Ascending aorta (tissue), 2 donors: ENCODE data around the gene C1QTNF5. TPM values are rescaled to one million over a fixed set of nuclear protein-coding genes. Genes with fewer than 3 reads are reported as not detected.

Experiments used
- DNase-seq, 2 donors: peaks; one replicate each; pipeline ENCODE4 v3.0.0-alpha.2; 2019; ENCODE audit warnings: low spot score in 2 of 2
- H3K27ac ChIP-seq, 2 donors: fragments of 200-600 bp; sonication (generic); one replicate each; pipeline ENCODE4 v1.5.1; 2016 to 2017; ENCODE audit warnings: mild to moderate bottlenecking in 1 of 2
- H3K27me3 ChIP-seq: fragments of 200-600 bp; sonication (generic); one replicate; pipeline ENCODE4 v1.5.1; 2017
- H3K36me3 ChIP-seq, 2 donors: fragments of 200-600 bp; sonication (generic); one replicate each; pipeline ENCODE4 v1.5.1; 2016
- H3K4me1 ChIP-seq, 2 donors: fragments of 200-600 bp; sonication (generic); one replicate each; pipeline ENCODE4 v1.5.1; 2016 to 2017; ENCODE audit warnings: mild to moderate bottlenecking in 1 of 2
- H3K4me3 ChIP-seq, 2 donors: fragments of 200-600 bp; sonication (generic); one replicate each; pipeline ENCODE4 v1.5.1; 2016 to 2017; ENCODE audit warnings: mild to moderate bottlenecking in 1 of 2
- H3K9me3 ChIP-seq, 2 donors: fragments of 200-600 bp; sonication (generic); one replicate each; pipeline ENCODE4 v1.5.1; 2016
- intact Hi-C: fragments of 100-400 bp; cut with DNase I; formaldehyde crosslinking; loops from one replicate; pipeline ENCODE4 v1.15.1; 2023
- total RNA-seq: library from RNA; depleted of rRNA; stranded (reverse); fragments of >200 nt; gene quantifications from one replicate; pipeline ENCODE4 v1.1.0, GENCODE V29; 2016
- TF ChIP-seq, protein P1 (sequence below), 3 experiments: fragments of 200-600 bp in 2 of 3; fragments of 450-650 bp in 1 of 3; sonication (generic) in 2 of 3; IDR thresholded peaks; one replicate each; pipeline ENCODE4 v1.5.1; 2016 to 2019; ENCODE audit warnings: antibody characterized with exemption in 3 of 3, mild to moderate bottlenecking in 1 of 3, moderate library complexity in 1 of 3

Gene C1QTNF5
- total RNA-seq, 1 donor from 2014 or later = 95.8 TPM

DNA sequence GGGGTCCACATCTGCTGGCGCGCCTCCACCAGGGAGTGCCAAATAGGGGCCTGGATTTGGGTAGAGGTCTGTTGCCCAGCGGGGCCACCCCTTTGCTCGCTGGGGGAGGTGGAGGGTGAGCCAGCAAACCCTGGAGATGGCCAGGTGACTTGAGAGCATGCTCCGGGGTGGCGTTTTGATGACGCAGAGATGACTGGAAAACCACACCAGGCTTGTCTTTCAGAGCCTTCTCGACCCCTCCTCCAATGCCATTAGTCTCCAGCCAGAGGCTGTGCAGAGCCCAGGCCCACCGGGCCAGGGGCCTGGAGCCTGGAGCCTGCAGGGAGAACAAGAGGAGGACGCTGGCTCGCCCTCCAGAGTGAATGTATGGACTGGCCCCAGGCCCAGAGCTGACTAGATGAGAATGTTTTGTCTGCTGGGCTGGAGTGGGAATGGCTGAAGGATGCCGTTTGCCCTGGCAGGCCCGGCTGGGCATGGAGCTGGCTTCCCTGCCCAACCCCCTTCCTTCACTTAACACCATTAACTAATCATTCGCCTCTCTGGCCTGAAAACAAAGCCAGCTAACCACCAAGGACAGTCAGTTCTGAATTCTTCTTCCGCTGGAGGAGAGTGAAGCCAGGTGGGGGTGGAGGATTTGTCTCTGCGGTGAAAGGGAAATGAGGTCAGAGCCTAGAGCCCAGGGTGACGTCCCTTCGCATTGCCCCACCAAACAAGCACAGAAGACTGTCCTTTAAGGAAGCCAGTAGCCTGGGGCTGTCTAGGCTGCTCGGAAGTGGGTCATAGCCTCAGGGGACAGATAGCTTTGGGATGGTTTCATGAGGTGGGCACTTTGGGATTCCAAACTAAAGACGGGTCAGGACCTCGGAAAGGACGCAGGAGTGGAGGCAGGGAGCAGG is 22.2 kb downstream of the C1QTNF5 start:
- TF ChIP-seq, protein P1, sequence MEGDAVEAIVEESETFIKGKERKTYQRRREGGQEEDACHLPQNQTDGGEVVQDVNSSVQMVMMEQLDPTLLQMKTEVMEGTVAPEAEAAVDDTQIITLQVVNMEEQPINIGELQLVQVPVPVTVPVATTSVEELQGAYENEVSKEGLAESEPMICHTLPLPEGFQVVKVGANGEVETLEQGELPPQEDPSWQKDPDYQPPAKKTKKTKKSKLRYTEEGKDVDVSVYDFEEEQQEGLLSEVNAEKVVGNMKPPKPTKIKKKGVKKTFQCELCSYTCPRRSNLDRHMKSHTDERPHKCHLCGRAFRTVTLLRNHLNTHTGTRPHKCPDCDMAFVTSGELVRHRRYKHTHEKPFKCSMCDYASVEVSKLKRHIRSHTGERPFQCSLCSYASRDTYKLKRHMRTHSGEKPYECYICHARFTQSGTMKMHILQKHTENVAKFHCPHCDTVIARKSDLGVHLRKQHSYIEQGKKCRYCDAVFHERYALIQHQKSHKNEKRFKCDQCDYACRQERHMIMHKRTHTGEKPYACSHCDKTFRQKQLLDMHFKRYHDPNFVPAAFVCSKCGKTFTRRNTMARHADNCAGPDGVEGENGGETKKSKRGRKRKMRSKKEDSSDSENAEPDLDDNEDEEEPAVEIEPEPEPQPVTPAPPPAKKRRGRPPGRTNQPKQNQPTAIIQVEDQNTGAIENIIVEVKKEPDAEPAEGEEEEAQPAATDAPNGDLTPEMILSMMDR (IDR thresholded peaks at IDR 0.05) = no peak
- peak overlapping the region in 1 of 2 donors; percentile 92 for H3K4me3 ChIP-seq
- no peaks in the 10 kb centered on the region for H3K27me3 ChIP-seq
- peak in 1 of 2 donors; percentile 87 for DNase-seq
- peak overlapping the region; percentile 98 to 99 for H3K27ac ChIP-seq
- no peaks in the 10 kb centered on the region for H3K9me3 ChIP-seq
- H3K4me1 ChIP-seq = peaks cover 20 to 59% of the 10 kb centered on the region in 2 donors
- intact Hi-C loops = loop anchor here (5.0 kb wide), 3 partner anchors 216 to 696 kb away; partner anchors contain the start of genes BCL9L and DPAGT1
- peaks cover 14 to 18% of the 10 kb centered on the region in 2 donors for H3K36me3 ChIP-seq

DNA sequence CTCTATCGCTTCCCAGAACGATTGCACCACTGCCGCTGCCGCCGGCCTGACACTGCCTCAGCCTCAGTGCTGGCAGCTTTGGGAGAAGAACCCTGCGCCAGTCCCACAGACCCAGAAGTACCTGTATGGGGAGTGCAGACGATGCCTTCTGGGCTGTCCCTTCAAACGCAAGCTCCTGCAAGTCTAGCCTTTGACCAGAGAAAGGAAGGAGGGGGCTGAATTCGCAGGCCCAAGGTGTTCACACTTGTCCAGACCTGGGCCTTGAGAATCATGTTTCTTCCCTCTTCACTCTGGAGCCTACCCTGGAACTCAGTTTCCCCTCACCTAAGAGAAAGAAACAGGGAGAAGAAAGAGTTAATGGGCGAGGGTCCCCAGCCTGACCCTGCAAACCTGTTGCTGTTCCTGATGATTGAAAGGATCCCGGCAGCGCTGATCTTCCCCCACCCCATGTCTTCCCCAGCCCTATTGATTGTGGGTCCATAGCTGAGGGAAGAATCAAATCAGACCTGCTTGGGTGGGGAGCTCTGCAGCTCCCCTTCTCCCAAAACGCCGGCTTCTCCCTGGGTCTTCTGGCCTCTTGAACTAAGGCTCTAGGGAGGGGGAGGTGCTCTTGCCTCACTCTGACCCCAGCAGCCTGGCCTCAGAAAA is 23.0 kb downstream of the C1QTNF5 start:
- Histone ChIP-seq H3K27me3 (no peaks in the 10 kb centered on the region), H3K4me3 (peak overlapping the region; percentile 80 to 92), H3K4me1 (peaks cover 20 to 66% of the 10 kb centered on the region in 2 donors), H3K36me3 (peaks cover 22 to 26% of the 10 kb centered on the region in 2 donors), H3K27ac (peak overlapping the region; percentile 98 to 99), H3K9me3 (no peaks in the 10 kb centered on the region)
- DNase-seq = no peak
- TF ChIP-seq, protein P1 (IDR thresholded peaks at IDR 0.05) = no peak
- intact Hi-C loops = loop anchor here (5.0 kb wide), 3 partner anchors 215 to 695 kb away; partner anchors contain the start of genes BCL9L and DPAGT1

DNA sequence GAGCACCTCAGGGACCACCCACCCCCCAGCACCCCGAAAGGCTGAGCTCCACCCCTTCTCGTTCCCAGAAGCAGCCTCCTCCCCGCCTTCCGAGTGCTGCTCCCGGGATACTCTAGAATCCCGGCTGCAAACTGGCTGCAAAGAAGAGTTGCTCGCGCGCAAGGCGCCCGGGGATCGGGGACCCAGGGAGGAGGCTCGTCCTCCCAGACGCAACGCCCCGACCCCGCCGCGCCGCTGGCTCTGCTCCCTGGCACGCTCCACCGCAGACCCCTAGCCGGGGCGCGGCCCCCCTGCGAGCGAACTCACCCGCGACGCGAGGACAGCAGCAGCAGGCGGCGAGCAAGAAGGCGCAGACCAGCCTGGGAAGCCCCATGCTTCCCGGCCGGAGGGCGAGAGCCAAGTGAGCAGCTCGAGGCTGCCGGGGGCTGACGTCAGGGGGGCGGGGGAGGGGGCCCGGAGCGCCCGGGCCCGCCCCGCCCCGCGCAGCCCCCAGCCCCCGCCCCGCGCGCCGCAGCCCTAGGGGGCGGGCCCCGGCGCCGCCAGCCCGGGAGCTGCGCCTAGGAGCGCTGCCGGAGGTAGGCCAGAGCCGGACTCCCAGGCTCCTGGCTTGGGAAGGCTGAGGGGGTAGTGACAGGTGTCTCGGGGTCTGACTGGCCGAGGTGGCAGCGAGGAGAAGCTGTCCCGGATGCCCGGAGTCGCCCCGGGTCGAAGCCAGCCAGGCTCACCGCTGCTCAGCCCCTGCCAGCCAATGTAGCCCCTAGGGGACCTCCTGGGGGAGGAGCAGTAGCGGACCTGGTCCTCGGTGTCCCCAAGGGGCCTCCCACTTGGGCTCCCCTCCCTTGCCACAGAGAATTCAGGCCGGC is 23.7 kb downstream of the C1QTNF5 start, which contains the start of gene MCAM:
Gene MCAM, minus strand, starts transcription at position 402 of the 863 bp plus-strand sequence. Its CDS starts 29 bp downstream, at position 373.
- DNase-seq = peak; percentile 60 to 91
- TF ChIP-seq, protein P1 (IDR thresholded peaks at IDR 0.05) = no peak
- Histone ChIP-seq H3K4me3 (peak within 1 kb of the TSS; percentile 80 to 92), H3K27me3 (no peaks in the 10 kb centered on the region), H3K27ac (peak within 1 kb of the TSS; percentile 98 to 99), H3K36me3 (peaks cover 29 to 33% of the 10 kb centered on the region in 2 donors), H3K4me1 (peaks cover 20 to 69% of the 10 kb centered on the region in 2 donors), H3K9me3 (no peaks in the 10 kb centered on the region)
- intact Hi-C loops = loop anchor here (1.0 to 5.0 kb wide), 4 partner anchors 11 to 695 kb away; partner anchors contain the start of genes BCL9L and DPAGT1

DNA sequence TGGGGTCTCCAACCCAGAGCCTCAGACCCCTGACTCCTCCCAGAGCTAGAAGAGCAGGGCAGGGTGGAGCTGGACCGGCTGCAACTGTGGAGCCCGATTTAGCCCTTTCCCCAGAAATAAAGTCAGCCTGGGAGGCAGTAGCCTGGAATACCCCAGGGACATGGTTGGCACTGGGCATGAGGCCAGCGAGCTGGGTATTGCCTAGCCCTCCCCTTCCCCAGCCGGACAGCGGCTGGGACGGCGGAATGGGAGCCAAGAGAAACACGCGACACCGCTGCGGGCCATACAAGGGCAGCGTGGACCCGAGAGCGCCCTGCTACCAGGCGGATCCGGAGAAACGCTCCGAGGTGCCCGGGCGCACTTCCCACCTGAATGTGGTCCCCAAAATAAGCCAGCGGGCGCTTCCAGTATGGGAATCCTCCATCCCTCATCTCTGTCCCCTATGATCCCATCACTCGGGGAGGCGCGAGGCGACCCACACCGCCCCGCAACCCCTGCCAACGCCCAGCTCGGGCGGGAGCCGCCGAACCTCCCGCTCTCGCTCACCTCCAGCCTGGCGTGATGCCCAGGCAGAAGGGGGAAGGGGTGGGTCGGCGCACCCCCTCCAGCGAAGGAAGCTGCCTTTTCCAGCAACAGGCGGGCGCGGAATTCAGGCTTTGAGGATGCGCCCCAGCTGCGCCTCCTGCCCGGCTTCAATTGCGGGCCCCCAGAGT is 24.5 kb downstream of the C1QTNF5 start:
- H3K9me3 ChIP-seq = no peaks in the 10 kb centered on the region
- intact Hi-C loops = loop anchor here (1.0 to 5.0 kb wide), 4 partner anchors 10 to 694 kb away; partner anchors contain the start of genes BCL9L and DPAGT1
- peaks cover 20 to 64% of the 10 kb centered on the region in 2 donors for H3K4me1 ChIP-seq
- H3K27ac ChIP-seq = peak overlapping the region; percentile 98 to 99
- peaks cover 37 to 41% of the 10 kb centered on the region in 2 donors for H3K36me3 ChIP-seq
- TF ChIP-seq, protein P1 (IDR thresholded peaks at IDR 0.05) = no peak
- no peaks in the 10 kb centered on the region for H3K27me3 ChIP-seq
- peak overlapping the region; percentile 80 to 92 for H3K4me3 ChIP-seq
- peak; percentile 74 to 95 for DNase-seq
